Mucosa of rectum (tissue), 2 donors: ENCODE measurements around the gene BICDL2.
"Not testable (repeated sequence)": the region's sequence is repeated elsewhere in the genome, so short reads cannot be mapped to it uniquely, and the experiment has no call there.

Experiments used
- H3K27ac ChIP-seq, 2 donors: one replicate each; pipeline ENCODE4 v1.7.0; 2013; ENCODE audit warnings: inconsistent platforms in 2 of 2, low read depth in 2 of 2, low read length in 2 of 2
- H3K27me3 ChIP-seq, 2 donors: one replicate each; pipeline ENCODE4 v1.7.0; 2013; ENCODE audit warnings: low read length in 2 of 2; ENCODE audit not compliant: control insufficient read depth in 2 of 2, insufficient read depth in 2 of 2
- H3K36me3 ChIP-seq, 2 donors: one replicate each; pipeline ENCODE4 v1.7.0; 2013; ENCODE audit warnings: low read length in 2 of 2; ENCODE audit not compliant: control insufficient read depth in 2 of 2, insufficient read depth in 2 of 2
- H3K4me1 ChIP-seq, 2 donors: one replicate each; pipeline ENCODE4 v1.7.0; 2013; ENCODE audit warnings: low read length in 2 of 2, mild to moderate bottlenecking in 1 of 2; ENCODE audit not compliant: control insufficient read depth in 2 of 2, insufficient read depth in 2 of 2
- H3K4me3 ChIP-seq, 2 donors: one replicate each; pipeline ENCODE4 v1.7.0; 2013; ENCODE audit warnings: low read length in 2 of 2
- H3K9ac ChIP-seq, 2 donors: one replicate each; pipeline ENCODE4 v1.7.0; 2013; ENCODE audit warnings: low read length in 2 of 2, low read depth in 1 of 2, mild to moderate bottlenecking in 1 of 2
- H3K9me3 ChIP-seq, 2 donors: one replicate each; pipeline ENCODE4 v1.7.0; 2013; ENCODE audit warnings: low read length in 2 of 2; ENCODE audit not compliant: control insufficient read depth in 2 of 2
- donor health status: healthy.
- donor health status: Normal muscosa, but diverticular disease.

Gene BICDL2

GRCh38 chr16:3057181-3058138 lies 20.7 kb upstream of the BICDL2 start:
- Histone ChIP-seq H3K4me3 (peak overlapping the region in 1 of 2 donors; percentile 13), H3K27ac (no peak overlapping the region)

GRCh38 chr16:3056336-3057180 lies 19.8 kb upstream of the BICDL2 start:
- H3K4me1 ChIP-seq, result peaks cover 12 to 20% of the 10 kb centered on the region in 2 donors
- no peak overlapping the region for H3K9ac ChIP-seq
- no peaks in the 10 kb centered on the region for H3K36me3 ChIP-seq
- H3K4me3 ChIP-seq, result no peak overlapping the region
- H3K9me3 ChIP-seq, result no peaks in the 10 kb centered on the region
- no peaks in the 10 kb centered on the region for H3K27me3 ChIP-seq
- H3K27ac ChIP-seq, result no peak overlapping the region

More at GRCh38 chr16:3057181-3058138, 20.7 kb upstream of the BICDL2 start:
- no peaks in the 10 kb centered on the region for H3K36me3 ChIP-seq
- H3K27me3 ChIP-seq, result no peaks in the 10 kb centered on the region
- peaks cover 12 to 20% of the 10 kb centered on the region in 2 donors for H3K4me1 ChIP-seq
- peak overlapping the region in 1 of 2 donors; percentile 54 for H3K9ac ChIP-seq
- no peaks in the 10 kb centered on the region for H3K9me3 ChIP-seq

GRCh38 chr16:3055734-3056115 lies 19.0 kb upstream of the BICDL2 start:
- peak overlapping the region in 1 of 2 donors; percentile 32 for H3K27ac ChIP-seq
- not testable (repeated sequence) for H3K36me3 ChIP-seq, H3K27me3 ChIP-seq, H3K9me3 ChIP-seq, H3K4me3 ChIP-seq, H3K9ac ChIP-seq
- H3K4me1 ChIP-seq, result peaks cover 12 to 20% of the 10 kb centered on the region in 2 donors

GRCh38 chr16:3054965-3055733 lies 18.4 kb upstream of the BICDL2 start:
- Histone ChIP-seq H3K27me3 (no peaks in the 10 kb centered on the region), H3K36me3 (no peaks in the 10 kb centered on the region), H3K4me1 (peaks cover 12 to 20% of the 10 kb centered on the region in 2 donors), H3K9ac (no peak overlapping the region), H3K27ac (peak overlapping the region in 1 of 2 donors; percentile 32), H3K9me3 (no peaks in the 10 kb centered on the region), H3K4me3 (no peak overlapping the region)

GRCh38 chr16:3053330-3053710 lies 16.6 kb upstream of the BICDL2 start:
- H3K4me1 ChIP-seq, H3K27ac ChIP-seq, H3K9me3 ChIP-seq, H3K4me3 ChIP-seq, H3K36me3 ChIP-seq, H3K9ac ChIP-seq, H3K27me3 ChIP-seq: not testable (repeated sequence)

- H3K36me3 ChIP-seq, H3K4me1 ChIP-seq, H3K9ac ChIP-seq, H3K27ac ChIP-seq, H3K4me3 ChIP-seq, H3K9me3 ChIP-seq: not testable (repeated sequence)
- H3K27me3 ChIP-seq, result peaks cover 14 to 15% of the 10 kb centered on the region in 2 donors
Measured at GRCh38 chr16:3052571-3053329, 16.0 kb upstream of the BICDL2 start.

DNA sequence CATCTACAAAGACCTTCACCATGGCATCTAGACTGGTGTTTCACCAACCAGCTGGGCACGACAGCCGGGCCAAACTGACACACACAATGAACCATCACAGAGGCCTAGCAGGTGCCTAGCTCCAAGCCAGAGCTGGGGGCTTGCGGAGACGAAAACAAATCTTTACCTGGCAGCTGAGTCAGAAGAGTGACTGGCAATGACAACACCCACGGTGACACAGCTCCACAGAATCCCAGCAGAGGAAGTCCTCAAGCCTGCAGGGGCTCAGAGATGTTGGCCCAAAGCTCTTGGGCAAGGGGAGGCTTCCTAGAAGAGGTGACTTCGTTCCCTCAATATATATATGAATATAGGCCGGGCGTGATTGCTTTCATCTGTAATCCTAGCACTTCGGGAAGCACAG lies 14.8 kb upstream of the BICDL2 start:
- Histone ChIP-seq H3K9me3 (no peaks in the 10 kb centered on the region), H3K9ac (no peak overlapping the region), H3K27ac (no peak overlapping the region), H3K4me1 (no peaks in the 10 kb centered on the region), H3K4me3 (no peak overlapping the region), H3K27me3 (peaks cover 15 to 24% of the 10 kb centered on the region in 2 donors), H3K36me3 (no peaks in the 10 kb centered on the region)

GRCh38 chr16:3051009-3051408 lies 14.3 kb upstream of the BICDL2 start:
- H3K4me1 ChIP-seq, result peaks cover 0 to under 1% of the 10 kb centered on the region in 2 donors
- no peaks in the 10 kb centered on the region for H3K36me3 ChIP-seq
- H3K9me3 ChIP-seq, result no peaks in the 10 kb centered on the region
- no peak overlapping the region for H3K9ac ChIP-seq
- H3K4me3 ChIP-seq, result no peak overlapping the region
- H3K27me3 ChIP-seq, result peaks cover 15 to 26% of the 10 kb centered on the region in 2 donors
- no peak overlapping the region for H3K27ac ChIP-seq

GRCh38 chr16:3050487-3050886 lies 13.7 kb upstream of the BICDL2 start:
- Histone ChIP-seq H3K9ac (no peak overlapping the region), H3K36me3 (no peaks in the 10 kb centered on the region), H3K9me3 (no peaks in the 10 kb centered on the region), H3K4me1 (peaks cover 0 to 3% of the 10 kb centered on the region in 2 donors), H3K27me3 (peaks cover 16 to 26% of the 10 kb centered on the region in 2 donors), H3K4me3 (no peak overlapping the region), H3K27ac (no peak overlapping the region)
